H9 (cell line): Measurements from ENCODE around the gene CTXND2. TPM values are rescaled to one million over a fixed set of nuclear protein-coding genes. Genes with fewer than 3 reads are reported as not detected.

ENCODE experiments used
- DNase-seq: peaks from one replicate; pipeline ENCODE4 v3.0.0-alpha.2; 2017
- H2AFZ ChIP-seq: one replicate; pipeline ENCODE4 v1.6.1; 2013; ENCODE audit warnings: mild to moderate bottlenecking, low read length, control low read depth, moderate library complexity
- H2AK5ac ChIP-seq: 2 replicates; pipeline ENCODE4 v1.6.1; 2013; ENCODE audit warnings: low read length, control low read depth, mixed read lengths; ENCODE audit not compliant: insufficient read length
- H2BK120ac ChIP-seq: one replicate; pipeline ENCODE4 v1.6.1; 2013; ENCODE audit warnings: low read depth, mild to moderate bottlenecking, low read length, control low read depth, inconsistent platforms; ENCODE audit not compliant: poor library complexity, severe bottlenecking
- H2BK12ac ChIP-seq: 2 replicates; pipeline ENCODE4 v1.6.1; 2013; ENCODE audit warnings: low read length, control low read depth, mixed read lengths, low read depth; ENCODE audit not compliant: insufficient read length
- H2BK15ac ChIP-seq: 2 replicates; pipeline ENCODE4 v1.6.1; 2013; ENCODE audit warnings: low read depth, low read length, control low read depth
- H2BK20ac ChIP-seq: one replicate; pipeline ENCODE4 v1.6.1; 2013; ENCODE audit warnings: low read depth, mild to moderate bottlenecking, low read length, control low read depth, inconsistent platforms; ENCODE audit not compliant: poor library complexity, severe bottlenecking
- H2BK5ac ChIP-seq: 2 replicates; pipeline ENCODE4 v1.6.1; 2013; ENCODE audit warnings: low read length, control low read depth, mixed read lengths; ENCODE audit not compliant: insufficient read length
- H3K14ac ChIP-seq: 2 replicates; pipeline ENCODE4 v1.6.1; 2013; ENCODE audit warnings: low read length, control low read depth; ENCODE audit not compliant: insufficient read depth
- H3K18ac ChIP-seq: 2 replicates; pipeline ENCODE4 v1.6.1; 2013; ENCODE audit warnings: low read depth, mild to moderate bottlenecking, mixed read lengths, low read length, control low read depth; ENCODE audit not compliant: insufficient read length
- H3K23ac ChIP-seq: 2 replicates; pipeline ENCODE4 v1.6.1; 2013; ENCODE audit warnings: low read length, control low read depth, mixed read lengths, low read depth; ENCODE audit not compliant: insufficient read length
- H3K23me2 ChIP-seq: 2 replicates; pipeline ENCODE4 v1.6.1; 2013; ENCODE audit warnings: low read depth, mild to moderate bottlenecking, mixed read lengths, low read length, control low read depth; ENCODE audit not compliant: insufficient read length, poor library complexity, severe bottlenecking
- H3K27ac ChIP-seq: 2 replicates; pipeline ENCODE4 v1.5.1; 2013; ENCODE audit warnings: low read length, control low read depth, mixed read lengths, low read depth; ENCODE audit not compliant: insufficient read length
- H3K27me3 ChIP-seq: 2 replicates; pipeline ENCODE4 v1.6.1; 2013; ENCODE audit warnings: low read length, control low read depth, inconsistent platforms; ENCODE audit not compliant: insufficient read depth
- H3K4ac ChIP-seq: 2 replicates; pipeline ENCODE4 v1.6.1; 2013; ENCODE audit warnings: low read depth, mild to moderate bottlenecking, control low read depth, inconsistent platforms, low read length, moderate library complexity
- H3K4me1 ChIP-seq: 2 replicates; pipeline ENCODE4 v1.6.1; 2013; ENCODE audit warnings: low read length, control low read depth, inconsistent platforms; ENCODE audit not compliant: insufficient read depth
- H3K4me2 ChIP-seq: 2 replicates; pipeline ENCODE4 v1.6.1; 2013; ENCODE audit warnings: low read length, control low read depth, mixed read lengths; ENCODE audit not compliant: insufficient read length, insufficient read depth
- H3K56ac ChIP-seq: 2 replicates; pipeline ENCODE4 v1.6.1; 2013; ENCODE audit warnings: low read depth, mild to moderate bottlenecking, mixed read lengths, low read length, control low read depth; ENCODE audit not compliant: insufficient read length
- H3K79me1 ChIP-seq: 2 replicates; pipeline ENCODE4 v1.6.1; 2013; ENCODE audit warnings: low read depth, mild to moderate bottlenecking, moderate library complexity, low read length, control low read depth, inconsistent platforms; ENCODE audit not compliant: insufficient read depth, poor library complexity, severe bottlenecking
- H3K79me2 ChIP-seq: 2 replicates; pipeline ENCODE4 v1.6.1; 2013; ENCODE audit warnings: low read length, control low read depth, inconsistent platforms; ENCODE audit not compliant: insufficient read depth
- H3K9ac ChIP-seq: 2 replicates; pipeline ENCODE4 v1.6.1; 2013; ENCODE audit warnings: low read length, control low read depth, mixed read lengths; ENCODE audit not compliant: insufficient read length; ENCODE audit errors: extremely low read depth
- H3K9me3 ChIP-seq: one replicate; pipeline ENCODE4 v1.6.1; 2013; ENCODE audit warnings: low read depth, low read length, inconsistent platforms; ENCODE audit not compliant: control insufficient read depth
- H3T11ph ChIP-seq: one replicate; pipeline ENCODE4 v1.6.1; 2013; ENCODE audit warnings: mild to moderate bottlenecking, low read length, control low read depth, inconsistent platforms
- H4K20me1 ChIP-seq: one replicate; pipeline ENCODE4 v1.6.1; 2013; ENCODE audit not compliant: control insufficient read depth, insufficient read length, insufficient read depth
- H4K5ac ChIP-seq: 2 replicates; pipeline ENCODE4 v1.6.1; 2013; ENCODE audit warnings: low read depth, mild to moderate bottlenecking, mixed read lengths, low read length, control low read depth; ENCODE audit not compliant: insufficient read length
- H4K8ac ChIP-seq: replicated peaks from 2 replicates; pipeline ENCODE4 v1.6.1; 2013; ENCODE audit warnings: low read length, control low read depth, mixed read lengths, low read depth; ENCODE audit not compliant: insufficient read length
- H4K91ac ChIP-seq: 2 replicates; pipeline ENCODE4 v1.6.1; 2013; ENCODE audit warnings: low read depth, mild to moderate bottlenecking, moderate library complexity, mixed read lengths, low read length, control low read depth; ENCODE audit not compliant: insufficient read length
- H3K27ac Mint-ChIP-seq, 3 experiments: 2 replicates in 2 of 3; 3 replicates in 1 of 3; pipeline ENCODE4 v1.8.0; 2020 to 2021; ENCODE audit warnings: mixed read lengths in 3 of 3, mild to moderate bottlenecking in 1 of 3, moderate library complexity in 1 of 3
- H3K27me3 Mint-ChIP-seq: 2 replicates; pipeline ENCODE4 v1.8.0; 2021; ENCODE audit warnings: low read depth, mild to moderate bottlenecking, moderate library complexity, mixed read lengths
- H3K36me3 Mint-ChIP-seq, 3 experiments: 2 replicates in 2 of 3; 3 replicates in 1 of 3; pipeline ENCODE4 v1.8.0; 2020 to 2021; ENCODE audit warnings: low read depth in 3 of 3, mixed read lengths in 3 of 3; ENCODE audit not compliant: insufficient read depth in 1 of 3
- H3K4me1 Mint-ChIP-seq, 2 experiments: 2 replicates each; pipeline ENCODE4 v1.8.0; 2020; ENCODE audit warnings: mixed read lengths in 2 of 2
- H3K4me3 Mint-ChIP-seq, 2 experiments: 2 replicates in 1 of 2; 3 replicates in 1 of 2; pipeline ENCODE4 v1.8.0; 2020 to 2021; ENCODE audit warnings: mild to moderate bottlenecking in 2 of 2, mixed read lengths in 2 of 2, moderate library complexity in 1 of 2
- H3K9me3 Mint-ChIP-seq, 2 experiments: 2 replicates in 1 of 2; 3 replicates in 1 of 2; pipeline ENCODE4 v1.8.0; 2020; ENCODE audit warnings: mild to moderate bottlenecking in 2 of 2, mixed read lengths in 2 of 2, moderate library complexity in 1 of 2
- CTCF ChIP-seq: fragments of 200-600 bp; sonication (generic); conservative IDR thresholded peaks from 3 replicates; pipeline ENCODE4 v1.8.0; 2021; ENCODE audit warnings: antibody characterized with exemption, mild to moderate bottlenecking
- WGBS: extraction: QIAGEN DNeasy Blood & Tissue Kit; methylation state at CpG from one replicate; pipeline ENCODE4 v1.1.7; 2013; ENCODE audit warnings: missing lambda C conversion rate, low lambda C conversion rate, mixed read lengths; ENCODE audit not compliant: insufficient read length; ENCODE audit errors: extremely low coverage; 5-methylcytosine and 5-hydroxymethylcytosine counted together
- total RNA-seq: library from RNA; stranded (reverse); gene quantifications from 2 replicates; pipeline ENCODE4 v1.2.1, GENCODE V29; 2021

The CTXND2 gene
- total RNA-seq, 1 experiment from 2014 or later, result not detected

- Histone ChIP-seq H3K23ac (no peak overlapping the region), H3K27me3 (no peaks in the 10 kb centered on the region), H3K4me1 (no peaks in the 10 kb centered on the region), H3T11ph (no peak overlapping the region), H2AK5ac (no peak overlapping the region), H3K27ac (no peak overlapping the region), H3K79me1 (no peaks in the 10 kb centered on the region), H3K4me2 (no peak overlapping the region), H2BK5ac (no peak overlapping the region), H3K23me2 (no peaks in the 10 kb centered on the region), H4K5ac (no peak overlapping the region), H4K91ac (no peak overlapping the region), H2BK120ac (no peak overlapping the region), H3K18ac (no peak overlapping the region), H2AFZ (no peak overlapping the region), H4K8ac (no peak overlapping the region), H4K20me1 (no peaks in the 10 kb centered on the region), H3K56ac (no peak overlapping the region), H2BK12ac (no peak overlapping the region), H3K79me2 (no peaks in the 10 kb centered on the region), H3K4ac (no peak overlapping the region), H3K9ac (no peak overlapping the region), H3K9me3 (no peaks in the 10 kb centered on the region), H3K14ac (no peak overlapping the region), H2BK15ac (no peak overlapping the region), H2BK20ac (no peak overlapping the region)
- no CpG with 5 or more reads among the region's 1 CpG for WGBS
- Mint-ChIP-seq H3K27me3 (no peaks in the 10 kb centered on the region), H3K9me3 (peaks cover 2 to 4% of the 10 kb centered on the region in 2 experiments; a peak in 4 of 5 replicates), H3K4me1 (no peaks in the 10 kb centered on the region), H3K4me3 (no peak overlapping the region), H3K27ac (no peak overlapping the region), H3K36me3 (peaks cover 0 to 4% (median 0%) of the 10 kb centered on the region in 3 experiments; a peak in 2 of 7 replicates)
- TF ChIP-seq CTCF, result no peak
- DNase-seq, result no peak
Observed at GRCh38 chr1:150906329-150906728, 19.4 kb downstream of the CTXND2 start.
